H1 (cell line): ENCODE measurements around the gene PSMD6. TPM values are rescaled to one million over a fixed set of nuclear protein-coding genes. Genes with fewer than 3 reads are reported as not detected.

Source experiments
- CTCF ChIA-PET: fragments of 300-600 bp; sonication (Branson Sonifier 250); formaldehyde crosslinking; loops from one replicate; lab custom pipeline; 2021; ENCODE audit not compliant: partially characterized antibody; lab: Charles Lee
- POLR2A ChIA-PET: fragments of 300-600 bp; sonication (Branson Sonifier 250); formaldehyde crosslinking; loops from one replicate; lab custom pipeline; 2021; ENCODE audit warnings: inconsistent platforms; ENCODE audit not compliant: partially characterized antibody; lab: Charles Lee
- DNase-seq, 2 experiments: peaks; one replicate each; pipeline versions ENCODE4 v3.0.0 to v3.0.0-alpha.2; 2010 to 2022; ENCODE audit warnings: low spot score in 2 of 2, low read depth in 1 of 2, mixed read lengths in 1 of 2
- FAIRE-seq: peaks from 2 replicates; lab custom pipeline; 2011; peaks lifted over from hg19 to GRCh38; lab: Jason Lieb, UNC
- H2AFZ ChIP-seq: 2 replicates; pipeline ENCODE4 v1.8.1; 2012; ENCODE audit warnings: low read length, inconsistent platforms
- H2AK5ac ChIP-seq: 2 replicates; pipeline ENCODE4 v1.6.1; 2013; ENCODE audit warnings: low read depth, low read length
- H2BK120ac ChIP-seq: replicated peaks from 2 replicates; pipeline ENCODE3; 2013; ENCODE audit warnings: low read depth, low read length, inconsistent platforms
- H2BK12ac ChIP-seq: 2 replicates; pipeline ENCODE4 v1.6.1; 2013; ENCODE audit warnings: low read depth, low read length
- H2BK15ac ChIP-seq: 2 replicates; pipeline ENCODE4 v1.6.1; 2013; ENCODE audit warnings: low read length
- H2BK20ac ChIP-seq: 2 replicates; pipeline ENCODE4 v1.6.1; 2013; ENCODE audit warnings: low read length
- H2BK5ac ChIP-seq: 2 replicates; pipeline ENCODE4 v1.6.1; 2013; ENCODE audit warnings: low read depth, low read length
- H3K14ac ChIP-seq: 2 replicates; pipeline ENCODE4 v1.6.1; 2013; ENCODE audit warnings: inconsistent platforms; ENCODE audit not compliant: insufficient read length
- H3K18ac ChIP-seq: 2 replicates; pipeline ENCODE4 v1.6.1; 2013; ENCODE audit warnings: low read length; ENCODE audit errors: extremely low read depth
- H3K23ac ChIP-seq: 2 replicates; pipeline ENCODE4 v1.6.1; 2013; ENCODE audit warnings: inconsistent platforms; ENCODE audit not compliant: insufficient read length
- H3K23me2 ChIP-seq: 2 replicates; pipeline ENCODE4 v1.6.1; 2013; ENCODE audit warnings: low read depth, low read length
- H3K27ac ChIP-seq: 2 replicates; pipeline ENCODE4 v1.6.1; 2011; ENCODE audit warnings: low read depth, low read length, inconsistent platforms
- H3K27me3 ChIP-seq, 4 experiments: replicated peaks in 1 of 4; 1 replicate in 1 of 4; 2 replicates in 3 of 4; pipeline versions ENCODE4 v1.6.1 to v1.8.1; 2011 to 2013; ENCODE audit warnings: low read length in 3 of 4, mild to moderate bottlenecking in 3 of 4, inconsistent platforms in 2 of 4, mixed read lengths in 2 of 4, moderate library complexity in 1 of 4; ENCODE audit not compliant: control insufficient read depth in 3 of 4, insufficient read depth in 3 of 4; ENCODE audit errors: extremely low read depth in 1 of 4
- H3K36me3 ChIP-seq, 4 experiments: 2 replicates each; pipeline versions ENCODE4 v1.6.1 to v1.8.1; 2011 to 2013; ENCODE audit warnings: mild to moderate bottlenecking in 4 of 4, low read length in 3 of 4, moderate library complexity in 2 of 4, control low read depth in 1 of 4, inconsistent platforms in 1 of 4; ENCODE audit not compliant: insufficient read depth in 4 of 4, control insufficient read depth in 2 of 4
- H3K4ac ChIP-seq: replicated peaks from 2 replicates; pipeline ENCODE3; 2013; ENCODE audit warnings: low read length, low read depth, mixed read lengths, inconsistent platforms; ENCODE audit not compliant: insufficient read length
- H3K4me1 ChIP-seq, 4 experiments: replicated peaks in 1 of 4; 1 replicate in 1 of 4; 2 replicates in 3 of 4; pipeline versions ENCODE4 v1.6.1 to v1.8.1; 2011 to 2013; ENCODE audit warnings: low read length in 3 of 4, inconsistent platforms in 2 of 4, mixed read lengths in 1 of 4; ENCODE audit not compliant: insufficient read depth in 4 of 4, control insufficient read depth in 3 of 4
- H3K4me2 ChIP-seq, 2 experiments: 2 replicates each; pipeline versions ENCODE4 v1.6.1 to v1.8.1; 2011 to 2013; ENCODE audit warnings: low read depth in 2 of 2, low read length in 2 of 2, control low read depth in 1 of 2, inconsistent platforms in 1 of 2, mild to moderate bottlenecking in 1 of 2; ENCODE audit not compliant: insufficient read depth in 1 of 2
- H3K4me3 ChIP-seq, 4 experiments: fragments of 200-600, 300-600 bp in 1 of 4; sonication (generic), shearing (Covaris generic), sonication (Bioruptor Twin) in 1 of 4; 2 replicates each; pipeline versions ENCODE4 v1.5.1 to v1.8.1; 2011 to 2016; ENCODE audit warnings: low read length in 4 of 4, low read depth in 3 of 4, control low read depth in 2 of 4, inconsistent platforms in 2 of 4, mild to moderate bottlenecking in 2 of 4, mixed read lengths in 1 of 4, moderate library complexity in 1 of 4; ENCODE audit not compliant: insufficient read depth in 2 of 4; ENCODE audit errors: extremely low read depth in 1 of 4
- H3K56ac ChIP-seq: replicated peaks from 2 replicates; pipeline ENCODE3; 2013; ENCODE audit warnings: low read depth, mild to moderate bottlenecking, mixed read lengths, low read length, inconsistent platforms; ENCODE audit not compliant: insufficient read length
- H3K79me1 ChIP-seq: 2 replicates; pipeline ENCODE4 v1.6.1; 2013; ENCODE audit warnings: low read depth, low read length, control low read depth
- H3K79me2 ChIP-seq, 2 experiments: 2 replicates each; pipeline versions ENCODE4 v1.6.1 to v1.8.1; 2012 to 2013; ENCODE audit warnings: low read length in 2 of 2, mild to moderate bottlenecking in 2 of 2, inconsistent platforms in 1 of 2; ENCODE audit not compliant: insufficient read depth in 2 of 2, control insufficient read depth in 1 of 2
- H3K9ac ChIP-seq, 4 experiments: replicated peaks in 1 of 4; 1 replicate in 1 of 4; 2 replicates in 3 of 4; pipeline versions ENCODE4 v1.6.1 to v1.8.1; 2011 to 2013; ENCODE audit warnings: low read depth in 3 of 4, low read length in 3 of 4, control low read depth in 2 of 4, mild to moderate bottlenecking in 2 of 4, moderate library complexity in 2 of 4, inconsistent platforms in 1 of 4; ENCODE audit errors: extremely low read depth in 1 of 4
- H3K9me3 ChIP-seq, 2 experiments: 2 replicates each; pipeline versions ENCODE4 v1.6.1 to v1.8.1; 2012 to 2013; ENCODE audit warnings: mild to moderate bottlenecking in 2 of 2, moderate library complexity in 2 of 2, control low read depth in 1 of 2, inconsistent platforms in 1 of 2, low read depth in 1 of 2, low read length in 1 of 2, mixed read lengths in 1 of 2; ENCODE audit not compliant: insufficient read depth in 2 of 2
- H4K20me1 ChIP-seq, 2 experiments: replicated peaks in 1 of 2; 2 replicates each; pipeline versions ENCODE3 to v1.8.1; 2011 to 2013; ENCODE audit warnings: inconsistent platforms in 2 of 2, low read length in 2 of 2, mild to moderate bottlenecking in 1 of 2; ENCODE audit not compliant: insufficient read depth in 2 of 2, control insufficient read depth in 1 of 2
- H4K5ac ChIP-seq: 2 replicates; pipeline ENCODE4 v1.6.1; 2013; ENCODE audit warnings: low read length, low read depth, mixed read lengths, inconsistent platforms; ENCODE audit not compliant: insufficient read length
- H4K8ac ChIP-seq: 2 replicates; pipeline ENCODE4 v1.8.0; 2013; ENCODE audit warnings: mild to moderate bottlenecking, moderate library complexity, low read length, inconsistent platforms; ENCODE audit not compliant: insufficient read depth; ENCODE audit errors: extremely low read depth
- H4K91ac ChIP-seq: replicated peaks from 2 replicates; pipeline ENCODE3; 2013; ENCODE audit warnings: low read length, mixed read lengths, inconsistent platforms; ENCODE audit not compliant: insufficient read length
- EP300 ChIP-seq, 2 experiments: IDR thresholded peaks; 1 replicate in 1 of 2; 2 replicates in 1 of 2; pipeline ENCODE4 v1.6.1; 2011 to 2012; ENCODE audit warnings: low read depth in 2 of 2, low read length in 2 of 2, mild to moderate bottlenecking in 2 of 2, borderline replicate concordance in 1 of 2, inconsistent platforms in 1 of 2, moderate library complexity in 1 of 2
- MAFK ChIP-seq: IDR thresholded peaks from 2 replicates; pipeline ENCODE4 v1.6.1; 2012; ENCODE audit warnings: low read depth, mild to moderate bottlenecking, improper control_type of control experiment, low read length
- RNF2 ChIP-seq: fragments of 200-900, 300-1000 bp; sonication (generic); IDR thresholded peaks from 2 replicates; pipeline ENCODE4 v1.7.1; 2016; ENCODE audit warnings: borderline replicate concordance, low read depth, mild to moderate bottlenecking, antibody characterized with exemption, low read length; ENCODE audit not compliant: poor library complexity, severe bottlenecking; ENCODE audit errors: missing control alignments
- SIN3A ChIP-seq, 2 experiments: IDR thresholded peaks in 1 of 2; conservative IDR thresholded peaks in 1 of 2; 2 replicates each; pipeline ENCODE4 v1.6.1; 2011 to 2012; ENCODE audit warnings: low read length in 2 of 2, improper control_type of control experiment in 1 of 2, low read depth in 1 of 2, mild to moderate bottlenecking in 1 of 2
- WGBS, 2 experiments: shearing (Covaris generic) in 1 of 2; methylation state at CpG; one replicate each; pipeline versions ENCODE4 v1.1.6 to v1.1.7; 2013 to 2015; ENCODE audit warnings: low lambda C conversion rate in 2 of 2, mixed read lengths in 2 of 2, inconsistent platforms in 1 of 2, low coverage in 1 of 2, missing lambda C conversion rate in 1 of 2; ENCODE audit not compliant: insufficient replicate concordance in 2 of 2, insufficient coverage in 1 of 2, insufficient read length in 1 of 2; ENCODE audit errors: extremely low coverage in 1 of 2, missing lambda C conversion rate in 1 of 2; 5-methylcytosine and 5-hydroxymethylcytosine counted together
- polyA plus RNA-seq, 7 experiments: library from polyadenylated mRNA; depleted of rRNA in 3 of 7; stranded (reverse) in 5 of 7; unstranded in 2 of 7; fragments of >200 nt in 5 of 7; fragments of 200-250 nt in 2 of 7; gene quantifications; 1 replicate in 5 of 7; 2 replicates in 1 of 7; 4 replicates in 1 of 7; pipeline versions ENCODE4 v1.2.1 to v1.2.3, GENCODE V29; 2011 to 2013; ENCODE audit warnings: missing spikeins in 2 of 7, mixed read lengths in 2 of 7
- total RNA-seq: library from RNA; stranded (reverse); fragmentation: NEBNext Ultra II Directional; extraction: Animal tissue kit (Norgen Biotek cat#: 25700); gene quantifications from 2 replicates; pipeline ENCODE4 v1.2.1, GENCODE V29; 2021

PSMD6 gene
- total and polyA plus RNA-seq, 2 of the 8 experiments (the other 6 are each of a cell fraction or from before 2014, with no cell fraction given) = 43.7 to 104 TPM

GRCh38 chr3:63980019-63980418 lies 43.3 kb downstream of the PSMD6 start:
- POLR2A ChIA-PET = interaction anchor here (0.7 kb wide), 1 partner anchor 11 kb away, joined by 6 read pairs; no protein-coding TSS in a partner anchor
- Histone ChIP-seq H3K23ac (no peak overlapping the region), H2BK15ac (no peak overlapping the region), H3K27me3 (no peaks in the 10 kb centered on the region), H3K27ac (no peak overlapping the region), H3K79me1 (no peaks in the 10 kb centered on the region; the same call in 1 of the 2 replicates), H2BK20ac (no peak overlapping the region), H2BK12ac (no peak overlapping the region), H2BK5ac (no peak overlapping the region), H3K4ac (no peak overlapping the region), H3K14ac (no peak overlapping the region), H3K9ac (no peak overlapping the region; a peak in 1 of 7 replicates), H3K36me3 (peaks cover 0 to 8% (median 4%) of the 10 kb centered on the region in 4 experiments; a peak in 3 of 8 replicates), H4K20me1 (peaks cover 0 to 3% of the 10 kb centered on the region in 2 experiments), H3K23me2 (no peaks in the 10 kb centered on the region), H3K4me3 (no peak overlapping the region), H4K5ac (no peak overlapping the region), H3K79me2 (0 out of 4 replicates have a peak, but pooled peaks cover 0 to 5% of the 10 kb centered on the region in 2 experiments), H2BK120ac (no peak overlapping the region), H3K4me2 (no peak overlapping the region), H2AK5ac (no peak overlapping the region), H3K56ac (no peak overlapping the region), H3K18ac (no peak overlapping the region), H2AFZ (no peak overlapping the region), H4K8ac (no peak overlapping the region), H3K9me3 (no peaks in the 10 kb centered on the region), H3K4me1 (no peaks in the 10 kb centered on the region), H4K91ac (no peak overlapping the region)
- FAIRE-seq (no peak), DNase-seq (no peak)
- CTCF ChIA-PET = interaction anchor here (1.1 to 2.6 kb wide), 4 partner anchors 11 to 28 kb away, joined by 4 to 12 read pairs (median 6); no protein-coding TSS in a partner anchor
- 100% methylated on average over 2 of the region's 2 CpGs; no CpG with 5 or more reads in 1 of the 2 experiments for WGBS, 2 experiments
- TF ChIP-seq SIN3A (conservative IDR thresholded peaks at IDR 0.05 in 1 of 2, IDR thresholded peaks at IDR 0.05 in 1 of 2; ENCODE audit: low read depth in 1 of 2, low read length in 2 of 2) (no peak), MAFK (no peak), RNF2 (no peak), EP300 (IDR thresholded peaks at IDR 0.05; ENCODE audit: borderline replicate concordance in 1 of 2, low read depth in 2 of 2, low read length in 2 of 2) (no peak)
